Stimulated activated CD4-positive, alpha-beta T cell treated with anti-CD3 and anti-CD28 coated beads, Interleukin-1b, Interleukin-23, amount 100 ng/mL, for 48 hours (primary cell): ENCODE data around the gene UBE2F.
"Not testable (repeated sequence)": the region's sequence is repeated elsewhere in the genome, so short reads cannot be mapped to it uniquely, and the experiment has no call there.

Experiments used
- DNase-seq: peaks from one replicate; pipeline ENCODE4 v3.0.0-alpha.2; 2020

UBE2F gene

GRCh38 chr2:237946423-237946822 lies 20.4 kb upstream of the UBE2F start:
- DNase-seq = no peak

- not testable (repeated sequence) for DNase-seq
Measured at GRCh38 chr2:237951354-237951753, 15.5 kb upstream of the UBE2F start.

- no peak for DNase-seq
Measured at GRCh38 chr2:237951878-237952277, 14.9 kb upstream of the UBE2F start.

- no peak for DNase-seq
Measured at GRCh38 chr2:237952851-237953250, 14.0 kb upstream of the UBE2F start.

- no peak for DNase-seq
Measured at GRCh38 chr2:237955640-237956401, 11.0 kb upstream of the UBE2F start.

GRCh38 chr2:237956402-237956736 lies 10.4 kb upstream of the UBE2F start:
- no peak for DNase-seq

- no peak for DNase-seq
Measured at GRCh38 chr2:237961637-237962036, 5.2 kb upstream of the UBE2F start.

GRCh38 chr2:237962432-237963084 lies 4.3 kb upstream of the UBE2F start:
- no peak for DNase-seq

GRCh38 chr2:237963490-237963991 lies 3.3 kb upstream of the UBE2F start:
- DNase-seq = not testable (repeated sequence)

GRCh38 chr2:237964194-237964577 lies 2.6 kb upstream of the UBE2F start:
- no peak for DNase-seq

GRCh38 chr2:237964578-237965404 lies 2.0 kb upstream of the UBE2F start:
- DNase-seq = no peak

- DNase-seq = not testable (repeated sequence)
Measured at GRCh38 chr2:237965844-237966243, 970 bp upstream of the UBE2F start.

GRCh38 chr2:237966250-237966564 lies 607 bp upstream of the UBE2F start:
- no peak for DNase-seq

GRCh38 chr2:237967463-237967951 lies 693 bp downstream of the UBE2F start:
- no peak for DNase-seq

GRCh38 chr2:237968048-237968862 lies 1.4 kb downstream of the UBE2F start:
- DNase-seq = peak; percentile 51

- DNase-seq = no peak
Measured at GRCh38 chr2:237971661-237972060, 4.8 kb downstream of the UBE2F start.

GRCh38 chr2:237972211-237972610 lies 5.4 kb downstream of the UBE2F start:
- no peak for DNase-seq

- DNase-seq = no peak
Measured at GRCh38 chr2:237972936-237973335, 6.1 kb downstream of the UBE2F start.

- DNase-seq = no peak
Measured at GRCh38 chr2:237977380-237977779, 10.6 kb downstream of the UBE2F start.

GRCh38 chr2:237978058-237978712 lies 11.4 kb downstream of the UBE2F start:
- DNase-seq = no peak

- no peak for DNase-seq
Measured at GRCh38 chr2:237979331-237979730, 12.5 kb downstream of the UBE2F start.

GRCh38 chr2:237980087-237980486 lies 13.3 kb downstream of the UBE2F start:
- no peak for DNase-seq
